H9 (cell line): ENCODE measurements around the gene BTRC. TPM values are rescaled to one million over a fixed set of nuclear protein-coding genes. Genes with fewer than 3 reads are reported as not detected.
A peak's percentile ranks its signal among the peaks of the same experiment; 100 is the strongest.

ENCODE experiments used
- DNase-seq: peaks from one replicate; pipeline ENCODE4 v3.0.0-alpha.2; 2017
- H2AFZ ChIP-seq: one replicate; pipeline ENCODE4 v1.6.1; 2013; ENCODE audit warnings: mild to moderate bottlenecking, low read length, control low read depth, moderate library complexity
- H2AK5ac ChIP-seq: 2 replicates; pipeline ENCODE4 v1.6.1; 2013; ENCODE audit warnings: low read length, control low read depth, mixed read lengths; ENCODE audit not compliant: insufficient read length
- H2BK120ac ChIP-seq: one replicate; pipeline ENCODE4 v1.6.1; 2013; ENCODE audit warnings: low read depth, mild to moderate bottlenecking, low read length, control low read depth, inconsistent platforms; ENCODE audit not compliant: poor library complexity, severe bottlenecking
- H2BK12ac ChIP-seq: 2 replicates; pipeline ENCODE4 v1.6.1; 2013; ENCODE audit warnings: low read length, control low read depth, mixed read lengths, low read depth; ENCODE audit not compliant: insufficient read length
- H2BK15ac ChIP-seq: 2 replicates; pipeline ENCODE4 v1.6.1; 2013; ENCODE audit warnings: low read depth, low read length, control low read depth
- H2BK20ac ChIP-seq: one replicate; pipeline ENCODE4 v1.6.1; 2013; ENCODE audit warnings: low read depth, mild to moderate bottlenecking, low read length, control low read depth, inconsistent platforms; ENCODE audit not compliant: poor library complexity, severe bottlenecking
- H2BK5ac ChIP-seq: 2 replicates; pipeline ENCODE4 v1.6.1; 2013; ENCODE audit warnings: low read length, control low read depth, mixed read lengths; ENCODE audit not compliant: insufficient read length
- H3K14ac ChIP-seq: 2 replicates; pipeline ENCODE4 v1.6.1; 2013; ENCODE audit warnings: low read length, control low read depth; ENCODE audit not compliant: insufficient read depth
- H3K18ac ChIP-seq: 2 replicates; pipeline ENCODE4 v1.6.1; 2013; ENCODE audit warnings: low read depth, mild to moderate bottlenecking, mixed read lengths, low read length, control low read depth; ENCODE audit not compliant: insufficient read length
- H3K23ac ChIP-seq: 2 replicates; pipeline ENCODE4 v1.6.1; 2013; ENCODE audit warnings: low read length, control low read depth, mixed read lengths, low read depth; ENCODE audit not compliant: insufficient read length
- H3K23me2 ChIP-seq: 2 replicates; pipeline ENCODE4 v1.6.1; 2013; ENCODE audit warnings: low read depth, mild to moderate bottlenecking, mixed read lengths, low read length, control low read depth; ENCODE audit not compliant: insufficient read length, poor library complexity, severe bottlenecking
- H3K27ac ChIP-seq: 2 replicates; pipeline ENCODE4 v1.5.1; 2013; ENCODE audit warnings: low read length, control low read depth, mixed read lengths, low read depth; ENCODE audit not compliant: insufficient read length
- H3K27me3 ChIP-seq: 2 replicates; pipeline ENCODE4 v1.6.1; 2013; ENCODE audit warnings: low read length, control low read depth, inconsistent platforms; ENCODE audit not compliant: insufficient read depth
- H3K4ac ChIP-seq: 2 replicates; pipeline ENCODE4 v1.6.1; 2013; ENCODE audit warnings: low read depth, mild to moderate bottlenecking, control low read depth, inconsistent platforms, low read length, moderate library complexity
- H3K4me1 ChIP-seq: 2 replicates; pipeline ENCODE4 v1.6.1; 2013; ENCODE audit warnings: low read length, control low read depth, inconsistent platforms; ENCODE audit not compliant: insufficient read depth
- H3K4me2 ChIP-seq: 2 replicates; pipeline ENCODE4 v1.6.1; 2013; ENCODE audit warnings: low read length, control low read depth, mixed read lengths; ENCODE audit not compliant: insufficient read length, insufficient read depth
- H3K56ac ChIP-seq: 2 replicates; pipeline ENCODE4 v1.6.1; 2013; ENCODE audit warnings: low read depth, mild to moderate bottlenecking, mixed read lengths, low read length, control low read depth; ENCODE audit not compliant: insufficient read length
- H3K79me1 ChIP-seq: 2 replicates; pipeline ENCODE4 v1.6.1; 2013; ENCODE audit warnings: low read depth, mild to moderate bottlenecking, moderate library complexity, low read length, control low read depth, inconsistent platforms; ENCODE audit not compliant: insufficient read depth, poor library complexity, severe bottlenecking
- H3K79me2 ChIP-seq: 2 replicates; pipeline ENCODE4 v1.6.1; 2013; ENCODE audit warnings: low read length, control low read depth, inconsistent platforms; ENCODE audit not compliant: insufficient read depth
- H3K9ac ChIP-seq: 2 replicates; pipeline ENCODE4 v1.6.1; 2013; ENCODE audit warnings: low read length, control low read depth, mixed read lengths; ENCODE audit not compliant: insufficient read length; ENCODE audit errors: extremely low read depth
- H3K9me3 ChIP-seq: one replicate; pipeline ENCODE4 v1.6.1; 2013; ENCODE audit warnings: low read depth, low read length, inconsistent platforms; ENCODE audit not compliant: control insufficient read depth
- H3T11ph ChIP-seq: one replicate; pipeline ENCODE4 v1.6.1; 2013; ENCODE audit warnings: mild to moderate bottlenecking, low read length, control low read depth, inconsistent platforms
- H4K20me1 ChIP-seq: one replicate; pipeline ENCODE4 v1.6.1; 2013; ENCODE audit not compliant: control insufficient read depth, insufficient read length, insufficient read depth
- H4K5ac ChIP-seq: 2 replicates; pipeline ENCODE4 v1.6.1; 2013; ENCODE audit warnings: low read depth, mild to moderate bottlenecking, mixed read lengths, low read length, control low read depth; ENCODE audit not compliant: insufficient read length
- H4K8ac ChIP-seq: replicated peaks from 2 replicates; pipeline ENCODE4 v1.6.1; 2013; ENCODE audit warnings: low read length, control low read depth, mixed read lengths, low read depth; ENCODE audit not compliant: insufficient read length
- H4K91ac ChIP-seq: 2 replicates; pipeline ENCODE4 v1.6.1; 2013; ENCODE audit warnings: low read depth, mild to moderate bottlenecking, moderate library complexity, mixed read lengths, low read length, control low read depth; ENCODE audit not compliant: insufficient read length
- H3K27ac Mint-ChIP-seq, 3 experiments: 2 replicates in 2 of 3; 3 replicates in 1 of 3; pipeline ENCODE4 v1.8.0; 2020 to 2021; ENCODE audit warnings: mixed read lengths in 3 of 3, mild to moderate bottlenecking in 1 of 3, moderate library complexity in 1 of 3
- H3K27me3 Mint-ChIP-seq: 2 replicates; pipeline ENCODE4 v1.8.0; 2021; ENCODE audit warnings: low read depth, mild to moderate bottlenecking, moderate library complexity, mixed read lengths
- H3K36me3 Mint-ChIP-seq, 3 experiments: 2 replicates in 2 of 3; 3 replicates in 1 of 3; pipeline ENCODE4 v1.8.0; 2020 to 2021; ENCODE audit warnings: low read depth in 3 of 3, mixed read lengths in 3 of 3; ENCODE audit not compliant: insufficient read depth in 1 of 3
- H3K4me1 Mint-ChIP-seq, 2 experiments: 2 replicates each; pipeline ENCODE4 v1.8.0; 2020; ENCODE audit warnings: mixed read lengths in 2 of 2
- H3K4me3 Mint-ChIP-seq, 2 experiments: 2 replicates in 1 of 2; 3 replicates in 1 of 2; pipeline ENCODE4 v1.8.0; 2020 to 2021; ENCODE audit warnings: mild to moderate bottlenecking in 2 of 2, mixed read lengths in 2 of 2, moderate library complexity in 1 of 2
- H3K9me3 Mint-ChIP-seq, 2 experiments: 2 replicates in 1 of 2; 3 replicates in 1 of 2; pipeline ENCODE4 v1.8.0; 2020; ENCODE audit warnings: mild to moderate bottlenecking in 2 of 2, mixed read lengths in 2 of 2, moderate library complexity in 1 of 2
- WGBS: extraction: QIAGEN DNeasy Blood & Tissue Kit; methylation state at CpG from one replicate; pipeline ENCODE4 v1.1.7; 2013; ENCODE audit warnings: missing lambda C conversion rate, low lambda C conversion rate, mixed read lengths; ENCODE audit not compliant: insufficient read length; ENCODE audit errors: extremely low coverage; 5-methylcytosine and 5-hydroxymethylcytosine counted together
- total RNA-seq: library from RNA; stranded (reverse); gene quantifications from 2 replicates; pipeline ENCODE4 v1.2.1, GENCODE V29; 2021
- TF ChIP-seq, protein P1 (sequence below): fragments of 200-600 bp; sonication (generic); conservative IDR thresholded peaks from 3 replicates; pipeline ENCODE4 v1.8.0; 2021; ENCODE audit warnings: antibody characterized with exemption, mild to moderate bottlenecking

BTRC gene
- total RNA-seq, 1 experiment from 2014 or later: 24.2 TPM

DNA sequence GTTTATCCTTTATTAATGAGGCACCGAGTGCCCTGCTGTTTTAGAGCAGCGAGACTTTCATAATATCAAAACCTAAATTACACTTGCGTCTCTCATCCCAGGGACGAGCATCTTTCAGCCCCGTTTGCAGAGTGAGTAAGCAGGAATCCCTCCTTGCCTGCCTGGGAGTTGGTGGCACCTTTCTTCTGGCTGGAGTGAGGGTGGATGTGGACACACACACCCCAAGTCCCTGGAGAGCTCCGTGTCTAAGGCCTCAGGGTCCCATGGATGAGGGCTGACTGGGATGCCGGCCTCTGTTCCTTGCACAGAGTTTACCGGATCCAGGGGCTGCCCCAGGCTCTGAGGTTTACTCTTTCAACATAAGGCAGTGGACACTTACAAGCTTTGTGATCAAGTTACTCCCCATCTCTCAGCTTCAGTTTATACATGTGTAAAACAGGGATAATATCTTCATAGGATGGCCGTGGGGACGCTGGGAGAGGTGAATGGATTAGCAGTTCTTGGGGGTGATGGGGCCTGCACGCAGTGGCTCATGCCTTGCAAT is 209.6 kb downstream of the BTRC start:
- peak; percentile 14 for DNase-seq
- H3K23me2 ChIP-seq: no peaks in the 10 kb centered on the region
- H2AFZ ChIP-seq: no peak overlapping the region
- H2BK20ac ChIP-seq: no peak overlapping the region
- H4K8ac ChIP-seq: no peak overlapping the region
- H2BK12ac ChIP-seq: no peak overlapping the region
- peaks cover 8% of the 10 kb centered on the region; the same call in 1 of the 2 replicates for H3K27me3 ChIP-seq
- H3K27ac Mint-ChIP-seq: no peak overlapping the region
- H4K5ac ChIP-seq: no peak overlapping the region
- H2BK5ac ChIP-seq: no peak overlapping the region
- no peak overlapping the region; the same call in 1 of the 2 replicates for H3K14ac ChIP-seq
- H3K9ac ChIP-seq: no peak overlapping the region
- H3K23ac ChIP-seq: no peak overlapping the region
- H3K4me2 ChIP-seq: no peak overlapping the region
- peaks cover 10 to 13% of the 10 kb centered on the region in 2 experiments for H3K4me1 Mint-ChIP-seq
- H3K27ac ChIP-seq: no peak overlapping the region
- H3K4me3 Mint-ChIP-seq: no peak overlapping the region
- no peak overlapping the region for H4K91ac ChIP-seq
- no peak overlapping the region for H3K56ac ChIP-seq
- no peak overlapping the region for H3T11ph ChIP-seq
- H3K9me3 Mint-ChIP-seq: no peaks in the 10 kb centered on the region; a peak in 1 of 5 replicates
- no peaks in the 10 kb centered on the region for H3K4me1 ChIP-seq
- H2AK5ac ChIP-seq: no peak overlapping the region
- no peaks in the 10 kb centered on the region for H3K79me2 ChIP-seq
- H3K9me3 ChIP-seq: no peaks in the 10 kb centered on the region
- no peak overlapping the region for H2BK120ac ChIP-seq
- H3K36me3 Mint-ChIP-seq: no peaks in the 10 kb centered on the region; a peak in 1 of 7 replicates
- no peak overlapping the region for H3K4ac ChIP-seq
- no peaks in the 10 kb centered on the region for H4K20me1 ChIP-seq
- WGBS: no CpG with 5 or more reads among the region's 11 CpGs
- no peak overlapping the region for H3K18ac ChIP-seq
- H3K27me3 Mint-ChIP-seq: peaks cover 57% of the 10 kb centered on the region
- H2BK15ac ChIP-seq: no peak overlapping the region
- TF ChIP-seq, protein P1, sequence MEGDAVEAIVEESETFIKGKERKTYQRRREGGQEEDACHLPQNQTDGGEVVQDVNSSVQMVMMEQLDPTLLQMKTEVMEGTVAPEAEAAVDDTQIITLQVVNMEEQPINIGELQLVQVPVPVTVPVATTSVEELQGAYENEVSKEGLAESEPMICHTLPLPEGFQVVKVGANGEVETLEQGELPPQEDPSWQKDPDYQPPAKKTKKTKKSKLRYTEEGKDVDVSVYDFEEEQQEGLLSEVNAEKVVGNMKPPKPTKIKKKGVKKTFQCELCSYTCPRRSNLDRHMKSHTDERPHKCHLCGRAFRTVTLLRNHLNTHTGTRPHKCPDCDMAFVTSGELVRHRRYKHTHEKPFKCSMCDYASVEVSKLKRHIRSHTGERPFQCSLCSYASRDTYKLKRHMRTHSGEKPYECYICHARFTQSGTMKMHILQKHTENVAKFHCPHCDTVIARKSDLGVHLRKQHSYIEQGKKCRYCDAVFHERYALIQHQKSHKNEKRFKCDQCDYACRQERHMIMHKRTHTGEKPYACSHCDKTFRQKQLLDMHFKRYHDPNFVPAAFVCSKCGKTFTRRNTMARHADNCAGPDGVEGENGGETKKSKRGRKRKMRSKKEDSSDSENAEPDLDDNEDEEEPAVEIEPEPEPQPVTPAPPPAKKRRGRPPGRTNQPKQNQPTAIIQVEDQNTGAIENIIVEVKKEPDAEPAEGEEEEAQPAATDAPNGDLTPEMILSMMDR: no peak
- no peaks in the 10 kb centered on the region for H3K79me1 ChIP-seq
